GM12874 (cell line): ENCODE measurements around the gene MOB2.

Source experiments
- TF ChIP-seq, protein P1 (sequence below): IDR thresholded peaks from 2 replicates; pipeline ENCODE4 v1.5.1; 2011; ENCODE audit warnings: low read depth, mild to moderate bottlenecking, control low read depth, low read length, moderate library complexity; ENCODE audit not compliant: insufficient read depth

Gene MOB2

DNA sequence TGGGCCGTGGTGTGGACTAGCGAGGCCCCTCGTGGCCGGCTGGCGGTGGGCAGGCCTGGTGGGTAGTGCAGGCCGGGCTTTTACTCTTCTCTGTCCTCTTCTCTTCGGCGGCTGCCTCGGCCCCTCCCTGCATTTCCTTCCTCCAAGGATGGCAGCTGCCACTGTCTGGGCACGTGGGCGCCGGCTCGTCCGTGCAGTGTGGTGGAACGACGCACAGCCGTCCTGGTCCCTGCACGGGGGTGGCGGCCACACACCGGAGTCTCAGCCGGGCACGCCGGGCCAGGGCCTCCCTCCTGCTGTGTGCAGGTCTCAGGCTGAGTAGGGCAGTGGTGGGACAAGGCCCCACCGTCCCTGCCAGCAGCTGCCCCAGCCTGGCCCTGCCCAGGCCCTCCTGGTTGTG is 37.7 kb downstream of the MOB2 start:
- TF ChIP-seq, protein P1, sequence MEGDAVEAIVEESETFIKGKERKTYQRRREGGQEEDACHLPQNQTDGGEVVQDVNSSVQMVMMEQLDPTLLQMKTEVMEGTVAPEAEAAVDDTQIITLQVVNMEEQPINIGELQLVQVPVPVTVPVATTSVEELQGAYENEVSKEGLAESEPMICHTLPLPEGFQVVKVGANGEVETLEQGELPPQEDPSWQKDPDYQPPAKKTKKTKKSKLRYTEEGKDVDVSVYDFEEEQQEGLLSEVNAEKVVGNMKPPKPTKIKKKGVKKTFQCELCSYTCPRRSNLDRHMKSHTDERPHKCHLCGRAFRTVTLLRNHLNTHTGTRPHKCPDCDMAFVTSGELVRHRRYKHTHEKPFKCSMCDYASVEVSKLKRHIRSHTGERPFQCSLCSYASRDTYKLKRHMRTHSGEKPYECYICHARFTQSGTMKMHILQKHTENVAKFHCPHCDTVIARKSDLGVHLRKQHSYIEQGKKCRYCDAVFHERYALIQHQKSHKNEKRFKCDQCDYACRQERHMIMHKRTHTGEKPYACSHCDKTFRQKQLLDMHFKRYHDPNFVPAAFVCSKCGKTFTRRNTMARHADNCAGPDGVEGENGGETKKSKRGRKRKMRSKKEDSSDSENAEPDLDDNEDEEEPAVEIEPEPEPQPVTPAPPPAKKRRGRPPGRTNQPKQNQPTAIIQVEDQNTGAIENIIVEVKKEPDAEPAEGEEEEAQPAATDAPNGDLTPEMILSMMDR = no peak

DNA sequence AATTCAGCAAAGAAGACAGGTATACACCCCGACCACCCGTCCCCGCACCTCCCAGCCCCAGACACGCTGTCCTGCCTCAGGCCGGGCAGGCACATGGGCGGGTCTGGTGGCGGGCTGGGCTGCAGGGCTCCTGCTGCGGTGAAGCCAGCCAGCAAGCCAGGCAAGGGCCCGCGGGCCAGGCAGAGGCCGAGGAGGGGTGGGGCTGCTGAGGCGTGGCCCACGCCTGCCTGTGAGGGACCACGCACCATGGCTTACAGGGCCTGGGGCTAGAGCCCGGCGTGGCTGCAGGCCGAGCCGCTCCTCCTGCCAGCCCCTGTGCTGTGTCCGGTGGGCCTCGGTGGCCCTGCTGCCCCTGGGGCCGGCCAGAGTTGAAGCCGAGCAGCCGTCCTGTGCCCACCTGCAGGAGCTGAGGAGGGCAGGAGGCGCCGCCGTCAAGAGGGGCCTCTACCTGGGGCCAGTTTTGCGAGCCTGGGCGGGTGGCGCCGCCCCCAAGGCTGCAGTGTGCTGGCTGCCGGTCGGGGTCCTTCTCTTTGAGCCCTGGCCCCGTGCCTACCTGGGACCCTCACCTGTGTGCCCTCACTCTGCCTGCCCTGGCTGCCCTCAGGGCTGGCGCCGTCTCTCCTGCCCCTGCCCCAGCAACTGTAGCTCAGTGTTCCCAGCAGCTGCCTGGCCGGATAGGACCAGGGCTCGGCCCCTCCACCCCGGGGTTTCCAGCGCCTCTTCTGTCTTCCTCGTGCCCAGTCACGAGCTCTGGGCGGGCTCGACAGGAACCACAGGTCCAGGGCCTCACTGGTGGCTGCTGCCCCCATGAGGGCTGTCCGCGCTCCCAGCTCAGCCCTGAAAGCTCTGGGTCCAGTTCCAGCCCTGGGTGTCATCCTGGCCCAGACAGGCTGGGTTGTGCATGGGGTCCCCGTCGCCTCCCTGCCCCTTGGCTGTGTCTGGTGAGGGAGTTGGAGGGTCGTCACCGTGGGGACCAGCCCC is 38.4 kb downstream of the MOB2 start:
- TF ChIP-seq, protein P1 = no peak

DNA sequence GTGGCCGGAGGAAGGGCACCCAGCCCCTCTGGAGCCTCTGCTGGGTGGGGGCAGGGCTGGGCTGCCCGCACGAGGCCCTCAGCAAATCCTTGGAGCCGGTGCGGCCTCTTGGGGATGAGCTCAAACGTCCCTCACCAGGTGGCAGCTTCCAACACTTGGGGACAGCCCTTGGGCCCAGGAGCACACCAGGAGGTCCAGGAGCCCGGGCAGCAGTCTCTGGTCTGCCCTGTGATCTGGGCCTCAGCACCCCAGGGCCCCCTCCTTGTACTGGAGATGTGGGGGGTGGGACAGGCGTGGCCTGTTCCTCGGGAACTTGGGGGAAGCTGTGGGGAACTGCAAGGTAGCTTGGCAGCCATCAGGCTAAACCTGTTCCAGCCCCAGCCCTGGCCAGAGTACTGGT is 40.0 kb downstream of the MOB2 start:
- TF ChIP-seq, protein P1 = no peak

DNA sequence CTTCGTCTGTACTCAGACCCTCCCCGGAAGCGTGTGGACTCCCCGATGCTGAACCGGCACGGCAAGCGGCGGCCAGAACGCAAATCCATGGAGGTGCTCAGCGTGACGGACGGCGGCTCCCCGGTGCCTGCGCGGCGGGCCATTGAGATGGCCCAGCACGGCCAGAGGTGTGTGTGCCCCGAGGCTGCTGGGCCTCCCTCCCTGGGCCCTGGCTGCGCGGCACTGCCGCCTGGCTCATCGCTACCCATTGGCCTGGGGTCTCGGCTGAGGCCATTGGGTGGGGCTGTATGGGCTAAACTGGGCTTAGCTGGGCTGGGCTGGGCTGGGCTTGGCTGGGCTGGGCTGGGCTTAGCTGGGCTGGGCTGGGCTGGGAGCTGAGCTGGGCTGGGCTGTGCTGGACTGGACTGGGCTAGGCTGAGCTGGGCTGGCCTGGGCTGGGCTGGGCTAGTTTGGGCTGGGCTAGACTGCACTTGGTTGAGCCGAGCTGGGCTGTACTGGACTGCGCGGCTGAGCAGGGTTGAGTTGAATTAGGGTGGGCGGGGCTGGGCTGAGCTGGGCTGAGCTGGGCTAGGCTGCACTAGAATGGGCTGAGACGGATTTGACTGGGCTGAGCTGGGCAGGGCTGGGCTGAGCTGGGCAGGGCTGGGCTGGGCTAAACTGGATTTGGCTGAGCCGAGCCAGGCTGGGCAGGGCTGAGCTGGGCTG is 40.7 kb downstream of the MOB2 start:
- TF ChIP-seq, protein P1 = no peak

DNA sequence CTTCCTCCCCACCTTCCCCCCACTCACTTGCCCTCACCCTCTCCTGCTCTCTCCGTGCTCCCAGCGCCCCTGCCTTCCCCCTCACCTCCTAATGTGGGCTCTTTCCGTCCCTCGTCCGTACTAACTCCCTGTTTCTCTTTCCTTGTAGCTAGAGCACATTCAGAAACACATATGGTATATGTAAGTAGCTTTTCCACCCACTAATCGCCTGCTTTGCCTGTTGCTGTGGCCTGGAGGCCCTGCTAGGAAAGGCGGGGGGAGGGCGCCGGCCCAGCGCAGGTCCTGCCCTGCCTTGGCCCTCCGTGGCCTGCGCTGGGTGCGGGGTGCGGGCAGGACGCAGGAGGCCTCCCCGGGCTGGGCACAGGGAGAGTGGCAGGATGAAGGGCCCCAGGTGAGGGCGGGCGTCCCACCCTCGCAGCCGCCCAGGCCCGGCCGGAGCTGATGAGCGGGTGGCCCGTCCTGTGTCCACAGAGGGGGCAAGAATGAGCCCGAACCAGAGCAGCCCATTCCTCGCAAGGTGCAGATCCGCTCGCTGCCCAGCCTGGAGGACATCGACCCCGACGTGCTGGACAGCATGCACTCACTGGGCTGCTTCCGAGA is 41.7 kb downstream of the MOB2 start:
- TF ChIP-seq, protein P1 = no peak

DNA sequence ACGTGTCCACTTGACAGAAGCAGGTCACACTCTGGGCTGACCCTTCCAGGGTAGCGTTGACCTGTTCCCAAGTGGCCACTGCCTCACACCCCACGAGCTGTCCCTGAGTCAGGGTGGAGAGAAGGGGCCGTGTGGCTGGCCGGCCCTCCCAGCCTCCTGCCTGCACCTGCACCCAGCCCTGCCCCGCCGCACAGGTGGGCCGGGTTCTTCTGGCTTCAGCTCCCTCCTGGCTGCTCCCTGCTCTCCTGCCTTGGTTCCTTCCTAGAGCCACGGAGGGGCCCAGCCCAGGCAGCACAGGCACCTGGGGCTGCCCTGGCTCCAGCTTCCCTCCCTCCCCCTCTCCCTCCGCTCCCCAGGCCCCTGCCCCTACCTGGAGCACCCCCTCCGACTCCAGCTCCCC is 42.3 kb downstream of the MOB2 start:
- TF ChIP-seq, protein P1 = no peak

DNA sequence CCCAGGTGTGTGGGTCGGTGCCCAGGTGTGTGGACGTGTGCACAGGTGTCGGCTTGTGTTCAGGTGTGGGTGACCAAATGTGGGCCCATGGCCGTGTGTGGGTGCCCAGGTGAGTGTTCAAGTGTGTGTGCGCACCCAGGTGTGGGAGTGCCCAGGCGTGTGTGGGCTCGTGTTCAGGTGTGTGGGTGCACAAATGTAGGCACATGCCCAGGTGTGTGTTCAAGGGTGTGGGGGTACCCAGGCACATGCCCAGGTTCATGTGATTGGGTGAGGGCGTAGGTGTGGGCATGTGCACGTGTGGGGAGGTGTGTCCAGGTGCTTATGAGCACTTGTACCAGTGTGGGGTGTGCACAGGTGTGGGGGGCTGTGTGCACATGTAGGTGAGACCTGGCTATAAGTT is 42.8 kb downstream of the MOB2 start:
- TF ChIP-seq, protein P1 = no peak
